GM12872 (cell line): Measurements from ENCODE around the gene SERPINE1.

Source experiments
- TF ChIP-seq, protein P1 (sequence below): IDR thresholded peaks from 3 replicates; pipeline ENCODE4 v1.5.1; 2011; ENCODE audit warnings: low read depth, mild to moderate bottlenecking, low read length, moderate library complexity; ENCODE audit not compliant: insufficient read depth

SERPINE1 gene

DNA sequence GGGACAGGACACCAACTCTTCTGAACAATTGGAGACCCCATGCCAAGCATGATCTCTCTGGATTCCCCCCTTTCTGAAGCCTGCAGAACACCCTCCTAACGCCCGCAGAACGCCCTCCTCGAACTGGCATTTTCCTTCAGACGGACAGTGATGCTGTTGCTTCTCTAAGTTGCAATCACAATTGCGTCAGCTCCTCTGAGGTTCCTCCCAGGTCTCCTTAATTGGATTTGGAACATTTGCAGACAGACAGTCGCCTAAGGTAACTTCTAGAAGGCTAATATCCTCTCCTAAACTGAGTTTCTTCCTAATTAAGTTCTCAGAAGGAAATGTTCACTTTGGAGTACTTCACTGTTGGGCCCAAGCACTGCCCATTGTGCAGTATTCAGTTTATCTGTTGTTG is 20.5 kb upstream of the SERPINE1 start:
- TF ChIP-seq, protein P1, sequence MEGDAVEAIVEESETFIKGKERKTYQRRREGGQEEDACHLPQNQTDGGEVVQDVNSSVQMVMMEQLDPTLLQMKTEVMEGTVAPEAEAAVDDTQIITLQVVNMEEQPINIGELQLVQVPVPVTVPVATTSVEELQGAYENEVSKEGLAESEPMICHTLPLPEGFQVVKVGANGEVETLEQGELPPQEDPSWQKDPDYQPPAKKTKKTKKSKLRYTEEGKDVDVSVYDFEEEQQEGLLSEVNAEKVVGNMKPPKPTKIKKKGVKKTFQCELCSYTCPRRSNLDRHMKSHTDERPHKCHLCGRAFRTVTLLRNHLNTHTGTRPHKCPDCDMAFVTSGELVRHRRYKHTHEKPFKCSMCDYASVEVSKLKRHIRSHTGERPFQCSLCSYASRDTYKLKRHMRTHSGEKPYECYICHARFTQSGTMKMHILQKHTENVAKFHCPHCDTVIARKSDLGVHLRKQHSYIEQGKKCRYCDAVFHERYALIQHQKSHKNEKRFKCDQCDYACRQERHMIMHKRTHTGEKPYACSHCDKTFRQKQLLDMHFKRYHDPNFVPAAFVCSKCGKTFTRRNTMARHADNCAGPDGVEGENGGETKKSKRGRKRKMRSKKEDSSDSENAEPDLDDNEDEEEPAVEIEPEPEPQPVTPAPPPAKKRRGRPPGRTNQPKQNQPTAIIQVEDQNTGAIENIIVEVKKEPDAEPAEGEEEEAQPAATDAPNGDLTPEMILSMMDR: no peak

DNA sequence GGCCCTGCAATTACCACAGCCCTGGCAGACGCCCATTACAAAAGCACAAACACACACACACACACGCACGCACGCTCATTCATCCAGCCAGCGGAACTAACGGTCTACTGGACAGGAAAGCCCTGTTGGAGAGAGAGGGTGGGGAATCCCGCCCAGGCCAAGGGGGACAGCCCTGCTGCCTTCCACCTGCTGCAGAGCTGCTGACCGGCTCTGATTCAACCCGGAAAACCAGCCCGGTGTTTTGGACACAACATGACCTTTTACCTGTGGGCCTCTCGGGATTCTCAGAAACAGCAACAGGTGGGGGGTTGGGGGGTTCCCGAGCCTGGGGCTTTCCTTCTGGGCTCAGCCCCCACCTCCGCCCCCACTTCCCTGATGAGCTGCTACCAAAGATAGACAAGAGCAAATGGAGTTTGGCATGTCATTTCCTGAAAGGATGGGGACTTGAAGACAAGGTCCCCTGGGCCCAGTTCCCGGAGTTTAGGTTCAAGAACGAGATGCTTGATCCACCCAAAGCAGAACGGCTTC is 18.5 kb upstream of the SERPINE1 start:
- TF ChIP-seq, protein P1: no peak

DNA sequence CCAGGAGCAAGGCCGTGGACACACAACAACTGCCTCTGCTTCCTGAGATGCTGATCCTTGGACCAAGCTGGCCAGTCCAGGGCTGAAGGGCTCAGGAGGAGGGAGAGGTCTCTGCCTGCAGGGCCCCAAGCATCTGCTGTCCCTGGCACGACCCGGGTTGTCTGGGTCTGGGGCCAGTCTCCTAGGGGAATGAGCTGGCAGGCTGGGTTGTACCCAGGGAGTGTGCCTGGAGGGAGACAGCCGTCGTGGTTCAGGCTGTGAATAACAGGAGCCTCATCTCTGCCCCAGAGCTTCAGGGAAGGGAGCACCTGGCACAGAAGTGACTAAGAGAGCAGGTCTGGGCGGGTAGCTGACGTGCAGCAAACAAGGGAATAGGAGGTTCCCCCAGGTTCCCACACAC is 17.9 kb upstream of the SERPINE1 start:
- TF ChIP-seq, protein P1: no peak

DNA sequence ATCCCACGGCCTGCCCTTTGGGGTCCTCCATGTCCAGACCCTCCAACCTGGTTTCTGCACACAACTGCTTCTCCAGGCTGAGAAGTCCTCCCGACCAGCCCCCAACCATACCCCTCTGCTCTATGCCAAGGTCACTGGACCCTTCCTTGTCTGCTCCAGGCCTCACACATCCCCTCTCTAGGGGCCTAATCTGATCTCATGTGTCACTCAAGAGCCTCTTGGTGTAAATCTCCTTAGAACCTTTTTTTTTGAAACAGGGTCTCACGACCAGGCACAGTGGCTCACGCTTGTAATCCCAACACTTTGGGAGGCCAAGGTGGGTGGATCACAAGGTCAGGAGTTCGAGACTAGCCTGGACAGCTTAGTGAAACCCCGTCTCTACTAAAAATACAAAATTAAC is 17.5 kb upstream of the SERPINE1 start:
- TF ChIP-seq, protein P1: no peak

DNA sequence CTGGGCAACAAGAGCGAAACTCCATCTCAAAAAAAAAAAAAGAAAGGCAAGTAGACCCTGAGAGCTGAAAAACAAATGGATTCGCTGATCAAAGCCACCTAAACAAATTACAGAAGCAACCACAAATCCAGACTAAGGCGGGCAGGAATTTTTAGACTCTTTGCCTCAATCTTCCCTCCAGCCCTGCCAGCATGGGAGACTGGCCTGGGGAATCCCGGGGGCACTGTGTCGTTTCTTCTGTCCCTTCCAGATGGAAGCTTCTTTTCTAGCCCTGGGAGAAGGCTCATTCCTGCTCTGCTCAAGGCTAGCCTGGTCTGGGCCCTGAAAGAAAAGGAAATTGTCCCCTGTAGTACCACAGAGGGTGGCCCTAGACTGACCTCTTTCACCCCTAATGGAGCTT is 15.6 kb upstream of the SERPINE1 start:
- TF ChIP-seq, protein P1: no peak

DNA sequence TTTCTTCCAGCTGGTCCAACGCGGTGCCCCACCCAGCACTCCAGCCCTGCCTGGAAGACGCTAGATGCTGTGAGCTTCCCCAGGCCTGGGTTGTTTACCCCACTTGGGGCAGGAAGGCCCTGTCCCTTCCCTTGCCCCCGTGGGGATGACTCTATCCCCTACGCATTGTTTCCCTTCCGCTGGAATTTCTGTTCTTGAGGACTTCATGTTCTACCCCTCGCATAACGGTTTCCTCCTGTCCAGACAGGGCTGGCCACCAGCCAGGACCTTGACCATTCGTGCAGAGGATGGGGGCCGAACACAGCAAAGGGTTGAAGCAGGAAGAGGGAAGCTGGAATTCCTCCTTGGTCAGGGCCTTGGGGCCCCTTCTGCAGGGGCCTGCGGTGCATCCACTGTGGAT is 14.7 kb upstream of the SERPINE1 start:
- TF ChIP-seq, protein P1: no peak

DNA sequence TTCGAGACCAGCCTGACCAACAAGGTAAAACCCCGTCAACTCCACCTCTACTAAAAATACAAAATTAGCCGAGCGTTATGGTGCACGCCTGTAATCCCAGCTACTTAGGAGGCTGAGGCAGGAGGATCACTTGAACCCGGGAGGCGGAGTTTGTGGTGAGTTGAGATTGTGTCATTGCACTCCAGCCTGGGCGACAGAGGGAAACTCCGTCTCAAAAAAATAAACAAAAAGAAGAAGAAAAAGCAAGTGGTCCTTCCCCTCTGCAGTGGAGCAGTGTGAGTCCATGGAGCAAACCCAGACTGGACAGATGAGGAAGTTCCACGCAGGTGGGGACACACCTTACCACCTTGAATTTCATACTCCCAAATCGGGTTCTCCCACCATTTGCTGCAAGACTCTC is 13.1 kb upstream of the SERPINE1 start:
- TF ChIP-seq, protein P1: no peak

DNA sequence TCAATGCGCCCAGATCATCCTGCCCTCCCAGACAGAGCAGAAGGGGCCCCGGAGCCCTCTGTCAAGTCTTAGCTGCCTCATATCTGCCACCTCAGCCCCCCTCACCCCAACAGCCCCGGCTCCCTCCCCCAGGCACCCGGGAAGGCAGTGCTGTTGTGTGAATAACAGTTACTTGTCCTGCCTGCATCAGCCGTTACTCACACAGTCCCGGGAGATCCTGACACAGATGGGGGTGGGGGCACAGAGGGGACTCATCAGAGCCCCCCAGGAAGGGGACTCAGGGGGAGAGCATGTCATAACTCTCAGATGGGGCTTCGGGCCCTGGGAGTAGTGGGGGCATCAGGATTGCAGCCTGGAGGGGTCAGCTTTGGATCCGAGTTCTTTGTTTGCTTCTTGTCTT is 12.4 kb upstream of the SERPINE1 start:
- TF ChIP-seq, protein P1: no peak
